Activated naive CD4-positive, alpha-beta T cell treated with anti-CD3 and anti-CD28 coated beads, Interleukin-2, amount 10 ng/mL, durations not matched to agents 7 days and 5 days (primary cell): ENCODE results near the gene ITGB5.

Experiments used
- CTCF ChIA-PET: fragments of 350-600 bp; sonication (Branson Sonifier 250); formaldehyde crosslinking; loops from one replicate; lab custom pipeline; 2021; ENCODE audit warnings: antibody characterized with exemption; lab: Charles Lee
- DNase-seq: peaks from one replicate; pipeline ENCODE4 v3.0.0-alpha.2; 2020
- H3K27ac Mint-ChIP-seq: one replicate; pipeline ENCODE4 v1.8.0; 2021; ENCODE audit warnings: mild to moderate bottlenecking, moderate library complexity, mixed read lengths
- H3K27me3 Mint-ChIP-seq: one replicate; pipeline ENCODE4 v1.8.0; 2021; ENCODE audit warnings: mild to moderate bottlenecking, mixed read lengths
- H3K36me3 Mint-ChIP-seq: one replicate; pipeline ENCODE4 v1.8.0; 2021; ENCODE audit warnings: mixed read lengths
- H3K4me1 Mint-ChIP-seq: one replicate; pipeline ENCODE4 v1.8.0; 2021; ENCODE audit warnings: mixed read lengths
- H3K4me3 Mint-ChIP-seq: one replicate; pipeline ENCODE4 v1.8.0; 2021; ENCODE audit warnings: mild to moderate bottlenecking, moderate library complexity, mixed read lengths
- H3K9me3 Mint-ChIP-seq: one replicate; pipeline ENCODE4 v1.8.0; 2021; ENCODE audit warnings: mixed read lengths

The ITGB5 gene

DNA sequence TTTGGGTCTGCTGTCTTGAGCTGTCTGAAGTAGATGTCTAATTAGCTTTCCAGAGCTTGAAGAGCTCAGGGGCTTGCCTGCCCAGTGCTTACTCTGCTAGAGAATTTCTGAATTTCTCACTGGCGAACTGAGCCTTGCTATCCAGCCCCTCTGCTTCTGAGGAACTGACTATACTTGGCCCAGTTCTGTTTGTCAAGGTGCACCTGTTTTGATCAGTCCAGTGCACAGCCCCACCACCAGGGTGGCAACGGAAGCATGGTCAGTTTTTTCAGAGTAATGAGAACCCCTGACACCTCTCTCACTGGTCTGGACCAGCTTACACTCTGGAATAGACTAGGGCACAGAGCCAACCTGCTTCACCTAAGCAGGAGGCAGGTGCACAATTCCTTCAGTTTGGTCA, 25.2 kb downstream of the ITGB5 start:
- Mint-ChIP-seq H3K4me3 (no peak overlapping the region), H3K9me3 (no peaks in the 10 kb centered on the region)
- CTCF ChIA-PET, result interaction anchor here (1.2 kb wide), 1 partner anchor 39 kb away, joined by 3 read pairs; no protein-coding TSS in a partner anchor

DNA sequence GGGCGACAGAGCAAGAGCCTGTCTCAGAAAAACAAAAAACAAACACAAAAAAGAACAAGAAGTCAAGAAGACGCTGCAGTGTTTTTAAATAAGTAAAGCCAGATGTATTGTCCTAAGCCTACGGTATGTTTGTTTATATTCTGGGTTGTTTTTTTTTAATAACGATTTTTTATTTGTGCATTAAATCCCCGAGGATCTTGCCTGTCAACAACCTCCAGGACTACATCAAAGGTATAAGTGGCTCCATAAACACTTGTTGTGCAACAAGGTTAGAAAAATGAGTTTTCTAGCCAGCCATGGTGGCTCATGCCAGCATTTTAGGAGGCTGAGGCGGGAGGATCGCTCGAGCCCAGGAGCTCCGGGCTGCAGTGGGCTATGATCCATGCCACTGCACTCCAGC, 26.1 kb downstream of the ITGB5 start:
- Mint-ChIP-seq H3K9me3 (no peaks in the 10 kb centered on the region), H3K4me3 (no peak overlapping the region), H3K27me3 (peaks cover 41% of the 10 kb centered on the region), H3K4me1 (no peaks in the 10 kb centered on the region), H3K27ac (no peak overlapping the region), H3K36me3 (no peaks in the 10 kb centered on the region)
- CTCF ChIA-PET, result no interaction called here
- DNase-seq, result no peak

More for the DNA sequence above, 25.2 kb downstream of the ITGB5 start:
- Mint-ChIP-seq H3K27me3 (peaks cover 38% of the 10 kb centered on the region), H3K4me1 (no peaks in the 10 kb centered on the region), H3K27ac (no peak overlapping the region), H3K36me3 (no peaks in the 10 kb centered on the region)
- DNase-seq, result no peak

- H3K27ac Mint-ChIP-seq, result no peak overlapping the region
- no peak for DNase-seq
- H3K4me3 Mint-ChIP-seq, result no peak overlapping the region
- peaks cover 45% of the 10 kb centered on the region for H3K27me3 Mint-ChIP-seq
- H3K4me1 Mint-ChIP-seq, result no peaks in the 10 kb centered on the region
- H3K36me3 Mint-ChIP-seq, result no peaks in the 10 kb centered on the region
- CTCF ChIA-PET, result no interaction called here
- H3K9me3 Mint-ChIP-seq, result no peaks in the 10 kb centered on the region
Measured at GRCh38 chr3:124860599-124860998, 26.6 kb downstream of the ITGB5 start.

- CTCF ChIA-PET, result no interaction called here
- H3K27ac Mint-ChIP-seq, result no peak overlapping the region
- H3K27me3 Mint-ChIP-seq, result peaks cover 44% of the 10 kb centered on the region
- H3K4me1 Mint-ChIP-seq, result no peaks in the 10 kb centered on the region
- H3K36me3 Mint-ChIP-seq, result no peaks in the 10 kb centered on the region
- DNase-seq, result no peak
- H3K4me3 Mint-ChIP-seq, result no peak overlapping the region
- no peaks in the 10 kb centered on the region for H3K9me3 Mint-ChIP-seq
Measured at GRCh38 chr3:124859025-124859424, 28.1 kb downstream of the ITGB5 start.

DNA sequence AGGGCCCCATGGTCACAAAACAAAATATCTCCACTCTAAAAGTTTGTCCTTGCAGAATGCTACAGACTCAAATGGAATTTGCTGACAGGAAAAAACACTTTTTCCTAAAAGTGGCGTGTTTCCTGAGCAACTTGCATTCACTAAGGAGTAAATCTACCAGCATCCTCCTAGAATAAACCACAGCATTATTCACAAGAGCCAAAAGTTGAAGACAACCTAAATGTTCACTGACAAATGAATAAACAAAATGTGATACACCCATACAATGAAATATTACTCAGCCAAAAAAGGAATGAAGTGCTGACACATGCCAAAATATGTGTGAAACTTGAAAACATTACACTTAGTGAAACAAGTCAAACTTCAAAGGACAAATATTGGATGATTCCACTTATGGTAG, 28.9 kb downstream of the ITGB5 start:
- DNase-seq, result no peak
- H3K36me3 Mint-ChIP-seq, result no peaks in the 10 kb centered on the region
- H3K4me3 Mint-ChIP-seq, result no peak overlapping the region
- H3K27me3 Mint-ChIP-seq, result peaks cover 46% of the 10 kb centered on the region
- CTCF ChIA-PET, result no interaction called here
- no peaks in the 10 kb centered on the region for H3K4me1 Mint-ChIP-seq
- H3K27ac Mint-ChIP-seq, result no peak overlapping the region
- no peaks in the 10 kb centered on the region for H3K9me3 Mint-ChIP-seq

GRCh38 chr3:124856677-124857076, 30.5 kb downstream of the ITGB5 start:
- CTCF ChIA-PET, result interaction anchor here (1.0 kb wide), 1 partner anchor 43 kb away, joined by 3 read pairs; no protein-coding TSS in a partner anchor
- H3K27ac Mint-ChIP-seq, result no peak overlapping the region

GRCh38 chr3:124854009-124854408, 33.2 kb downstream of the ITGB5 start:
- no peak overlapping the region for H3K27ac Mint-ChIP-seq
- H3K4me3 Mint-ChIP-seq, result no peak overlapping the region
- no peaks in the 10 kb centered on the region for H3K36me3 Mint-ChIP-seq
- CTCF ChIA-PET, result no interaction called here
- no peak for DNase-seq
- H3K27me3 Mint-ChIP-seq, result peaks cover 43% of the 10 kb centered on the region
- H3K9me3 Mint-ChIP-seq, result no peaks in the 10 kb centered on the region
- H3K4me1 Mint-ChIP-seq, result no peaks in the 10 kb centered on the region

More at GRCh38 chr3:124856677-124857076, 30.5 kb downstream of the ITGB5 start:
- no peaks in the 10 kb centered on the region for H3K36me3 Mint-ChIP-seq
- peaks cover 48% of the 10 kb centered on the region for H3K27me3 Mint-ChIP-seq
- H3K4me1 Mint-ChIP-seq, result no peaks in the 10 kb centered on the region
- H3K4me3 Mint-ChIP-seq, result no peak overlapping the region
- no peaks in the 10 kb centered on the region for H3K9me3 Mint-ChIP-seq
- DNase-seq, result no peak

DNA sequence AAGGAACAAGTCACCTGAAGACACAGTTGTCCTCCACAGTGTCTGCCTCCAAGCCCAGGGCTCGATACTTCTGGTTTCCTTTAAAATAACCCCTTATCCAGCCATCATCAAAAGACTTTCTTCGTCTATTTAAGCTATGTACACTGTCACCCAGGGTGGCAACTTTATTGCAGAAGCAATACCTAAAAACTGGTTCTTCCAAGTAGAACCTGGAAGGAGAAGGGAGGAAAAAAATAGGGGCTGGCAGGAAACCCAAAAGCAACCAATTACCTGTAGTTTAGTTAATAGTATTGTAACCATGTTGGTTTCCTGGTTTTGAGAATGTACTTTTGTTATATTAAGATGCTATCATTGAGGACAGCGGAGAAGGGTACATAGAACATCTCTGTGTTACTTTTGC, 33.7 kb downstream of the ITGB5 start:
- Mint-ChIP-seq H3K27ac (no peak overlapping the region), H3K4me3 (no peak overlapping the region), H3K9me3 (no peaks in the 10 kb centered on the region), H3K36me3 (no peaks in the 10 kb centered on the region), H3K4me1 (no peaks in the 10 kb centered on the region), H3K27me3 (peaks cover 42% of the 10 kb centered on the region)
- CTCF ChIA-PET, result no interaction called here
- no peak for DNase-seq

DNA sequence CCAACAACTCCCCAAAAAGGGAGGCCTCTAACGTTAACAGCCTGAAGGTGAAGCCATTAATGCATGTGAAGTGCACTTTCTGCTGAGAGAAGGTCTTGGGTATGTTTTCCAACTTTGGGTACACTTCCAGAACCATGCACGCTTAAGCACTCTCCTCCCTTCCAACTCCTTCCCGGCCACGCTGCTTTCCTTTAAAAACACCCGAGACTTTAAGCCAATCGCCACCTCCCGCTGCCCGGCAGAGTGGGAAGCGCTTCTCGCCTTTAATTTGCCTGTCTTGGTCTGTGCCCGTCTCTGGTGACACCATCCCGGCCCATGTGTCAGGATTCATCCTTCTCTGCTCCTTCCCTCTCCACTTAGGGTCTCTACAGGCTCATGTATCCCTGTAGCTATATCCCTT, 35.3 kb downstream of the ITGB5 start:
- CTCF ChIA-PET, result interaction anchor here (1.2 to 1.3 kb wide), 2 partner anchors 50 to 91 kb away, joined by 3 to 9 read pairs; no protein-coding TSS in a partner anchor
- Mint-ChIP-seq H3K4me1 (no peaks in the 10 kb centered on the region), H3K9me3 (no peaks in the 10 kb centered on the region), H3K4me3 (no peak overlapping the region), H3K27me3 (peaks cover 30% of the 10 kb centered on the region), H3K36me3 (no peaks in the 10 kb centered on the region), H3K27ac (no peak overlapping the region)
- no peak for DNase-seq

DNA sequence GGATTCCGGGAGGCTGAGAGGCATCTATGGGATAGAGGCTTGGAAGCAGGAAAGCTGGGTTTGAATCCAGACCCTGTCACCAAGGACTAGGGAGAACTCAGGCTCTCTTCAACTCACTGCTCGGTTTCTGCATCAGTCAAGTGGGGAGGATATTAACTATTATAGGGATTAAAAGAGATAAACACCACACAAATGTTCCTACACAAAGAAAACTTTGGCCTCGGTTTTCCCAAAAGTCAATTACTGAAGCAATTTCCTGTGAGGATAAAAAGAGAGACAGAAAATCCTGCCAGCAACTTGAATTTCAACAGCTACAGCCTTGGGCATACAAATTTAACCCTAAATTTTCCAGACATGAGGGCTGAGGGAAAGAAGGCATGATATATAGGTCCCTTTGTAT, 36.0 kb downstream of the ITGB5 start:
- H3K27ac Mint-ChIP-seq, result no peak overlapping the region
- H3K4me1 Mint-ChIP-seq, result no peaks in the 10 kb centered on the region
- H3K27me3 Mint-ChIP-seq, result peaks cover 27% of the 10 kb centered on the region
- no peak overlapping the region for H3K4me3 Mint-ChIP-seq
- H3K36me3 Mint-ChIP-seq, result no peaks in the 10 kb centered on the region
- no peaks in the 10 kb centered on the region for H3K9me3 Mint-ChIP-seq
- CTCF ChIA-PET, result interaction anchor here (1.2 kb wide), 1 partner anchor 90 kb away, joined by 3 read pairs; no protein-coding TSS in a partner anchor
- DNase-seq, result no peak

- no peaks in the 10 kb centered on the region for H3K9me3 Mint-ChIP-seq
- H3K36me3 Mint-ChIP-seq, result no peaks in the 10 kb centered on the region
- H3K4me1 Mint-ChIP-seq, result no peaks in the 10 kb centered on the region
- no peak overlapping the region for H3K4me3 Mint-ChIP-seq
- no peak for DNase-seq
- peaks cover 25% of the 10 kb centered on the region for H3K27me3 Mint-ChIP-seq
- CTCF ChIA-PET, result interaction anchor here (1.2 kb wide), 1 partner anchor 90 kb away, joined by 3 read pairs; no protein-coding TSS in a partner anchor
- no peak overlapping the region for H3K27ac Mint-ChIP-seq
Measured at GRCh38 chr3:124850633-124851032, 36.5 kb downstream of the ITGB5 start.

GRCh38 chr3:124850212-124850611, 37.0 kb downstream of the ITGB5 start:
- no peaks in the 10 kb centered on the region for H3K36me3 Mint-ChIP-seq
- H3K4me3 Mint-ChIP-seq, result no peak overlapping the region
- H3K27ac Mint-ChIP-seq, result no peak overlapping the region
- H3K4me1 Mint-ChIP-seq, result no peaks in the 10 kb centered on the region
- peaks cover 21% of the 10 kb centered on the region for H3K27me3 Mint-ChIP-seq
- no peaks in the 10 kb centered on the region for H3K9me3 Mint-ChIP-seq
- CTCF ChIA-PET, result no interaction called here
- DNase-seq, result no peak

DNA sequence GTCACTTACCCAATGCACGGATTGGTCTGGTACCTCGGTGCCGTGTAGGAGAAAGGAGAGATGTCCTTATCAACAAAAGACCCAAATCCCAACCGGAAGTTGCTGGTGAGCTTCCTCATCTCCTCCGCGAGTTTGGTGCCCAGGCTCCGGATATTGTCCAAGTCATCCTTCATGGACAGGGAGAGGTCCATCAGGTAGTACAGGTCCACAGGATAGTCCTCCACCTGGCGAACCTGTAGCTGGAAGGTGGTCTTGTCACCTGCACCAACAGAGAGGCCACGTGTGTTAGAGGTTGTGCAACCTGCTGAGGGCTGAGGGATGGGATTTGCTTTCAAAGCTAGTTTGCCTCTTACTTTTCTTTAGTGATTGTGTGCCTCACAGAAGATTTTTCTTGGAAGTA, 38.9 kb downstream of the ITGB5 start:
- Mint-ChIP-seq H3K36me3 (no peaks in the 10 kb centered on the region), H3K27me3 (peaks cover 20% of the 10 kb centered on the region), H3K4me1 (no peaks in the 10 kb centered on the region), H3K4me3 (no peak overlapping the region), H3K9me3 (no peaks in the 10 kb centered on the region), H3K27ac (no peak overlapping the region)
- no peak for DNase-seq
- CTCF ChIA-PET, result no interaction called here

GRCh38 chr3:124847863-124848262, 39.3 kb downstream of the ITGB5 start:
- H3K9me3 Mint-ChIP-seq, result no peaks in the 10 kb centered on the region
- H3K4me1 Mint-ChIP-seq, result no peaks in the 10 kb centered on the region
- H3K27ac Mint-ChIP-seq, result no peak overlapping the region

GRCh38 chr3:124847051-124847450, 40.1 kb downstream of the ITGB5 start:
- no peaks in the 10 kb centered on the region for H3K9me3 Mint-ChIP-seq
- peaks cover 24% of the 10 kb centered on the region for H3K27me3 Mint-ChIP-seq
- H3K36me3 Mint-ChIP-seq, result no peaks in the 10 kb centered on the region
- DNase-seq, result no peak
- no peaks in the 10 kb centered on the region for H3K4me1 Mint-ChIP-seq
- H3K27ac Mint-ChIP-seq, result no peak overlapping the region
- CTCF ChIA-PET, result no interaction called here
- no peak overlapping the region for H3K4me3 Mint-ChIP-seq

More at GRCh38 chr3:124847863-124848262, 39.3 kb downstream of the ITGB5 start:
- H3K27me3 Mint-ChIP-seq, result peaks cover 21% of the 10 kb centered on the region
- H3K4me3 Mint-ChIP-seq, result no peak overlapping the region
- DNase-seq, result no peak
- no peaks in the 10 kb centered on the region for H3K36me3 Mint-ChIP-seq
- CTCF ChIA-PET, result no interaction called here
